Stimulated activated effector memory CD8-positive, alpha-beta T cell treated with anti-CD3 and anti-CD28 coated beads, Interleukin-12 subunit alpha, Interleukin-12 subunit beta, amount 100 ng/mL, for 72 hours (primary cell): ENCODE data around the gene VPS26C.
"Not testable (repeated sequence)": the region's sequence is repeated elsewhere in the genome, so short reads cannot be mapped to it uniquely, and the experiment has no call there.

Experiments used
- ATAC-seq: fragments of 150-1000 bp; cut with Tn5 transposase; 2 replicates; pipeline ENCODE4 v1.10.0; 2021
- DNase-seq, 2 donors: peaks; one replicate each; pipeline ENCODE4 v3.0.0; 2021 to 2022; ENCODE audit warnings: low spot score in 2 of 2
- H3K27ac Mint-ChIP-seq: one replicate; pipeline ENCODE4 v1.8.0; 2022; ENCODE audit warnings: mild to moderate bottlenecking, mixed read lengths
- H3K36me3 Mint-ChIP-seq: one replicate; pipeline ENCODE4 v1.8.0; 2022; ENCODE audit warnings: mild to moderate bottlenecking, mixed read lengths
- H3K4me1 Mint-ChIP-seq: one replicate; pipeline ENCODE4 v1.8.0; 2022; ENCODE audit warnings: mixed read lengths
- H3K4me3 Mint-ChIP-seq: one replicate; pipeline ENCODE4 v1.8.0; 2022; ENCODE audit warnings: mild to moderate bottlenecking, mixed read lengths
- H3K9me3 Mint-ChIP-seq: one replicate; pipeline ENCODE4 v1.8.0; 2022; ENCODE audit warnings: mixed read lengths

Gene VPS26C

GRCh38 chr21:37267269-37268185 lies at the start of gene VPS26C:
Gene VPS26C (minus strand): TSS chr21:37267334. CDS start chr21:37267294, 40 bp downstream.
- peak within 1 kb of the TSS; percentile 95 for H3K27ac Mint-ChIP-seq
- peak within 1 kb of the TSS; percentile 95 for H3K4me3 Mint-ChIP-seq
- H3K4me1 Mint-ChIP-seq = peaks cover 30% of the 10 kb centered on the region
- ATAC-seq = peak; percentile 95
- peak; percentile 92 to 99 for DNase-seq
- H3K36me3 Mint-ChIP-seq = peaks cover 13% of the 10 kb centered on the region
- H3K9me3 Mint-ChIP-seq = no peaks in the 10 kb centered on the region

- not testable (repeated sequence) for ATAC-seq, DNase-seq, H3K4me3 Mint-ChIP-seq, H3K4me1 Mint-ChIP-seq, H3K27ac Mint-ChIP-seq, H3K9me3 Mint-ChIP-seq, H3K36me3 Mint-ChIP-seq
These were observed 48.9 kb upstream of the VPS26C start for GRCh38 chr21:37316072-37316471.

DNA sequence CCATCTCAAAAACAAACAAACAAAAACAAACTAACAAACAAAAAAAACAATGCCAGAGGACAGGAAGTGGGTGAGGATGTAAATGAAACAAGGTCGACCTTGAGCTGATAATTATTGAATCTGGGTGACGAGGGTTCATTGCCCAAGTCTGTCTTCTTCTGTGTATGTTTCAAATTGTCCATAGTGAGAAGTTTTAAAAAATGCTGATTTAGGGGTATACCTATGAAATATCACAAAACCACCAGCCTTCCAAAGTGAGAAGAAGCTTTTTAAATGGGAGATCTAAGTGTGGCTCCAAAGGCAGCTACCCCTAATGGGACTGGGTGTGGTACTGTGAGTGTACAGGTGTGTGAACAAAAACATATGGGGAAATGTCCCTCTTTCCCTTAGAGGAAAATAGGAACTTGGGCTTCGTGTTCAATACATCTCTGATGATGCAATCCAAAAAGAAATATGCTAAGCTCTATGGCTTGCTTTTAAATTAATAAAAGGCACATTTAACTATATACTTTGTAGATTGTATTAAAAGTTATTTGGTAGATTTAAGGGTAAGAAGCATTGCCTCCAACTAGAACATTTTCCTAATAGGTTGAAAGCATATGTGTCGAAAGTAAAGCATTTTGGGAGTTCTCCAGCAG lies 33.1 kb upstream of the VPS26C start:
- no peaks in the 10 kb centered on the region for H3K4me1 Mint-ChIP-seq
- no peaks in the 10 kb centered on the region for H3K36me3 Mint-ChIP-seq
- ATAC-seq (no peak), DNase-seq (no peak)
- H3K27ac Mint-ChIP-seq = no peak overlapping the region
- H3K4me3 Mint-ChIP-seq = no peak overlapping the region
- H3K9me3 Mint-ChIP-seq = no peaks in the 10 kb centered on the region

- H3K9me3 Mint-ChIP-seq = no peaks in the 10 kb centered on the region
- H3K4me1 Mint-ChIP-seq = no peaks in the 10 kb centered on the region
- H3K27ac Mint-ChIP-seq = no peak overlapping the region
These were observed 30.2 kb upstream of the VPS26C start for GRCh38 chr21:37297364-37297763.

GRCh38 chr21:37294679-37295078 lies 27.5 kb upstream of the VPS26C start:
- DNase-seq = no peak
- H3K9me3 Mint-ChIP-seq = no peaks in the 10 kb centered on the region
- peaks cover 4% of the 10 kb centered on the region for H3K4me1 Mint-ChIP-seq
- no peak overlapping the region for H3K4me3 Mint-ChIP-seq
- no peak overlapping the region for H3K27ac Mint-ChIP-seq
- no peak for ATAC-seq
- no peaks in the 10 kb centered on the region for H3K36me3 Mint-ChIP-seq

More at GRCh38 chr21:37297364-37297763, 30.2 kb upstream of the VPS26C start:
- no peaks in the 10 kb centered on the region for H3K36me3 Mint-ChIP-seq
- DNase-seq (no peak), ATAC-seq (no peak)
- H3K4me3 Mint-ChIP-seq = no peak overlapping the region

- no peak for DNase-seq
- ATAC-seq = no peak
- Mint-ChIP-seq H3K27ac (no peak overlapping the region), H3K36me3 (no peaks in the 10 kb centered on the region), H3K9me3 (no peaks in the 10 kb centered on the region), H3K4me3 (no peak overlapping the region), H3K4me1 (peaks cover 4% of the 10 kb centered on the region)
These were observed 25.8 kb upstream of the VPS26C start for GRCh38 chr21:37292941-37293340.

- Mint-ChIP-seq H3K36me3 (no peaks in the 10 kb centered on the region), H3K27ac (no peak overlapping the region), H3K4me1 (peaks cover 4% of the 10 kb centered on the region), H3K4me3 (no peak overlapping the region), H3K9me3 (no peaks in the 10 kb centered on the region)
- ATAC-seq (no peak), DNase-seq (no peak)
These were observed 24.9 kb upstream of the VPS26C start for GRCh38 chr21:37292041-37292440.

DNA sequence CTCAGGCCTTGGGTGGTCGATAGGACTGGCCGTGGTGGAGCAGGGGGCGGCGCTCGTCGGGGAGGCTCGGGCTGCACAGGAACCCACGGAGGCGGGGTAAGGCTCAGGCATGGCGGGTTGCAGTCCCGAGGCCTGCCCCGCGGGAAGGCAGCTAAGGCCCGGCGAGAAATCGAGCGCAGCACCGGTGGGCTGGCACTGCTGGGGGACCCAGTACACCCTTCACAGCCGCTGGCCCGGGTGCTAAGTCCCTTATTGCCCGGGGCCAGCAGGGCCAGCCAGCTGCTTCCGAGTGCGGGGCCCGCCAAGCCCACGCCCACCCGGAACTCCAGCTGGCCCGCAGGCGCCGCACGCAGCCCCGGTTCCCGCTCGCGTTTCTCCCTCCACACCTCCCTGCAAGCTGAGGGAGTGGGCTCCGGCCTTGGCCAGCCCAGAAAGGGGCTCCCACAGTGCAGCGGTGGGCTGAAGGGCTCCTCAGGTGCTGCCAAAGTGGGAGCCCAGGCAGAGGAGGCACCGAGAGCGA lies 16.1 kb upstream of the VPS26C start:
- not testable (repeated sequence) for DNase-seq, ATAC-seq, H3K4me3 Mint-ChIP-seq, H3K4me1 Mint-ChIP-seq, H3K9me3 Mint-ChIP-seq, H3K27ac Mint-ChIP-seq, H3K36me3 Mint-ChIP-seq

DNA sequence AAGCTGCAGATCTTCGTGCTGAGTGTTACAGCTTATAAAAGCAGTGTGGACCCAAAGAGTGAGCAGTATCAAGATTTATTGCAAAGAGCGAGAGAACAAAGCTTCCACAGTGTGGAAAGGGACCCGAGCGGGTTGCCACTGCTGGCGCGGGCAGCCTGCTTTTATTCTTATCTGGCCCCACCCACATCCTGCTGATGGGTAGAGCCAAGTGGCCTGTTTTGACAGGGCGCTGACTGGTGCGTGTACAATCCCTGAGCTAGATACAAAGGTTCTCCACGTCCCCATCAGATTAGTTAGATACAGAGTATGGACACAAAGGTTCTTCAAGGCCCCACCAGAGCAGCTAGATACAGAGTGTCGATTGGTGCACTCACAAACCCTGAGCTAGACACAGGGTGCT lies 15.5 kb upstream of the VPS26C start:
- H3K36me3 Mint-ChIP-seq = not testable (repeated sequence)

GRCh38 chr21:37281993-37282392 lies 14.9 kb upstream of the VPS26C start:
- no peaks in the 10 kb centered on the region for H3K9me3 Mint-ChIP-seq
- no peak overlapping the region for H3K27ac Mint-ChIP-seq
- no peaks in the 10 kb centered on the region for H3K36me3 Mint-ChIP-seq
- H3K4me1 Mint-ChIP-seq = peaks cover 6% of the 10 kb centered on the region
- ATAC-seq (peak; percentile 32), DNase-seq (no peak)
- peak overlapping the region; percentile 46 for H3K4me3 Mint-ChIP-seq

More for the DNA sequence above, 15.5 kb upstream of the VPS26C start:
- peak overlapping the region; percentile 46 for H3K4me3 Mint-ChIP-seq
- ATAC-seq, H3K27ac Mint-ChIP-seq, DNase-seq, H3K4me1 Mint-ChIP-seq, H3K9me3 Mint-ChIP-seq: not testable (repeated sequence)

GRCh38 chr21:37281579-37281978 lies 14.4 kb upstream of the VPS26C start:
- Mint-ChIP-seq H3K4me1 (peaks cover 6% of the 10 kb centered on the region), H3K27ac (no peak overlapping the region), H3K4me3 (no peak overlapping the region), H3K36me3 (no peaks in the 10 kb centered on the region), H3K9me3 (no peaks in the 10 kb centered on the region)
- DNase-seq = no peak
- ATAC-seq = no peak

GRCh38 chr21:37279271-37279670 lies 12.1 kb upstream of the VPS26C start:
- H3K36me3 Mint-ChIP-seq, H3K27ac Mint-ChIP-seq, H3K9me3 Mint-ChIP-seq, H3K4me1 Mint-ChIP-seq, ATAC-seq, H3K4me3 Mint-ChIP-seq, DNase-seq: not testable (repeated sequence)

GRCh38 chr21:37278199-37278598 lies 11.1 kb upstream of the VPS26C start:
- Mint-ChIP-seq H3K9me3 (no peaks in the 10 kb centered on the region), H3K4me3 (no peak overlapping the region), H3K27ac (no peak overlapping the region), H3K4me1 (peaks cover 14% of the 10 kb centered on the region), H3K36me3 (no peaks in the 10 kb centered on the region)
- DNase-seq (no peak), ATAC-seq (no peak)

- H3K9me3 Mint-ChIP-seq = no peaks in the 10 kb centered on the region
- peaks cover 8% of the 10 kb centered on the region for H3K4me1 Mint-ChIP-seq
- DNase-seq (no peak), ATAC-seq (no peak)
- no peak overlapping the region for H3K4me3 Mint-ChIP-seq
- no peak overlapping the region for H3K27ac Mint-ChIP-seq
- H3K36me3 Mint-ChIP-seq = no peaks in the 10 kb centered on the region
These were observed 9.2 kb upstream of the VPS26C start for GRCh38 chr21:37276377-37276776.

DNA sequence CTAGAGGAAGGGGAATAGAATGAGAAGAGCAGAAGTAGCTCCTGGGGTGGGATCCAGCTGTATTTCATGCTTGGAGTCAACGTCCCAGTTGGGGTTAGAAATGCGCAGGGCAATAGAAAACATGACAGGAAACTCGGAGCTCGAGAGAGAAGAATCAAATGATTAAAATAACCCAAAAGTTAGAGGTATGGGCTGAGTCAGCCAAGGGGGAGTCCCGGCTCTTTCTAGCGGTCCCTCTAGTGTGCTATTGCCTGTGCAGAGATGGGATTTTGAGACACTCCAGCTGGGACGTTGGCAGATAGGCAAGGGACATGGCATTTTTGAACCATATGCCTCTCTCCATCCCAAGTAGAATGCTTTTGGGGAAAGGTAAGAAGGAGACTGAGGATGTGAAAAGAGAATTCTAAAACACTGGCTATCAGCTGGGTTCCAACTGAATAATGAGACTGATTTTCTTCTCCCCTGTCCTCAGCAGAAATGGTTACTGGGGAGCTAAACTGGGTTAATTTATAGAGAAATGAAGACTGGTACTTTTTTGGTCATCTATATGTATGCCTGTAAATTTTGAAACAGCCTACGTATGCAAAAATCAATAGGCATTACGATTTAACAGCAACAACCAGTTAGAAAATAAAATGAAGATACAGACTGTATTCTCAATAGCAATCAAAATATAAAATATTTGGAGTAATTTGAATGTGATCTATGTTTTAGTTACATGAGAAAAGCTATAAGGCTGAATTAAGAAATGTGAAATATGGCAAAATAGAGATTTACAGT lies 7.0 kb upstream of the VPS26C start:
- Mint-ChIP-seq H3K4me1 (peaks cover 17% of the 10 kb centered on the region), H3K27ac (no peak overlapping the region), H3K36me3 (no peaks in the 10 kb centered on the region), H3K4me3 (peak overlapping the region; percentile 11), H3K9me3 (no peaks in the 10 kb centered on the region)
- no peak for DNase-seq
- ATAC-seq = peak; percentile 89
